Measurements from ENCODE around the gene CCDC85A. TPM values are rescaled to one million over a fixed set of nuclear protein-coding genes. Genes with fewer than 3 reads are reported as not detected.
"Not testable (repeated sequence)": the region's sequence is repeated elsewhere in the genome, so short reads cannot be mapped to it uniquely, and the experiment has no call there.

CCDC85A gene
- total RNA-seq (2014; rRNA removed; shearing (Covaris generic)) (4.2 and 9.9 TPM in 2 replicates), polyA plus RNA-seq (2016; fragmentation: Nextera tagmentation; extraction: Ambion mirVana) (1.6 TPM in 2 replicates)

- in situ Hi-C loops (cut with MboI): loop anchor here (10.0 kb wide), 2 partner anchors 561 to 1311 kb away; no protein-coding TSS in a partner anchor
- no peaks in the 10 kb centered on the region for H3K9me2 ChIP-seq (ENCODE audit: insufficient read depth)
- no peaks in the 10 kb centered on the region for H4K20me1 ChIP-seq (ENCODE audit: insufficient read depth)
- peaks cover 24% of the 10 kb centered on the region; the same call in 1 of the 2 replicates for H3K27me3 ChIP-seq (replicated peaks; ENCODE audit: insufficient read depth)
- H3K36me3 ChIP-seq (ENCODE audit: low read depth): no peaks in the 10 kb centered on the region
- H3K4me1 ChIP-seq (ENCODE audit: insufficient read depth): no peaks in the 10 kb centered on the region
- peak within 1 kb of the TSS; percentile 76 for H3K4me3 ChIP-seq
- peak; percentile 88 for DNase-seq
- WGBS, 2 experiments (ENCODE audit: low coverage in 1 of 2, low lambda C conversion rate in 2 of 2, missing lambda C conversion rate in 2 of 2): 2% methylated on average over 58 to 59 of the region's 86 CpGs
- H2AFZ ChIP-seq: peak within 1 kb of the TSS; percentile 68
- no peaks in the 10 kb centered on the region for H3F3A ChIP-seq (ENCODE audit: insufficient read depth)
- H3K79me2 ChIP-seq (ENCODE audit: insufficient read depth): peaks cover 9% of the 10 kb centered on the region; the same call in 1 of the 2 replicates
- H3K27ac ChIP-seq: no peak within 1 kb of the TSS
- H3K9me3 ChIP-seq (ENCODE audit: low read depth): no peaks in the 10 kb centered on the region
- TF ChIP-seq EZH2 (IDR thresholded peaks at IDR 0.05; ENCODE audit: insufficient read depth, poor library complexity, severe bottlenecking) (no peak), EZH2phosphoT487 (IDR thresholded peaks at IDR 0.05; ENCODE audit: insufficient read depth, low read depth) (no peak)
- H3K9ac ChIP-seq: peak within 1 kb of the TSS; percentile 13; the same call in 1 of the 2 replicates
- peak within 1 kb of the TSS; percentile 77 for H3K4me2 ChIP-seq (ENCODE audit: unreplicated experiment)
Measured at GRCh38 chr2:56183643-56184499, at the start of gene CCDC85A. Gene CCDC85A (plus strand): TSS chr2:56183990. CDS start chr2:56184625, 635 bp downstream.

- no peak overlapping the region for H3K9ac ChIP-seq
- H3K27ac ChIP-seq: no peak overlapping the region
- no peaks in the 10 kb centered on the region for H3K4me1 ChIP-seq (ENCODE audit: insufficient read depth)
- no peaks in the 10 kb centered on the region for H3K9me2 ChIP-seq (ENCODE audit: insufficient read depth)
- H4K20me1 ChIP-seq (ENCODE audit: insufficient read depth): no peaks in the 10 kb centered on the region
- no peaks in the 10 kb centered on the region for H3K79me2 ChIP-seq (ENCODE audit: insufficient read depth)
- no peak for DNase-seq
- H3K27me3 ChIP-seq (replicated peaks; ENCODE audit: insufficient read depth): no peaks in the 10 kb centered on the region
- in situ Hi-C loops (cut with MboI): no loop called here
- 40 to 45% methylated on average over 4 of the region's 4 CpGs for WGBS, 2 experiments (ENCODE audit: low coverage in 1 of 2, low lambda C conversion rate in 2 of 2, missing lambda C conversion rate in 2 of 2)
- H2AFZ ChIP-seq: no peak overlapping the region; the same call in 1 of the 2 replicates
- no peaks in the 10 kb centered on the region for H3F3A ChIP-seq (ENCODE audit: insufficient read depth)
- no peaks in the 10 kb centered on the region for H3K9me3 ChIP-seq (ENCODE audit: low read depth)
- no peak overlapping the region for H3K4me2 ChIP-seq (ENCODE audit: unreplicated experiment)
- H3K36me3 ChIP-seq (ENCODE audit: low read depth): no peaks in the 10 kb centered on the region
- TF ChIP-seq EZH2phosphoT487 (IDR thresholded peaks at IDR 0.05; ENCODE audit: insufficient read depth, low read depth) (no peak), EZH2 (IDR thresholded peaks at IDR 0.05; ENCODE audit: insufficient read depth, poor library complexity, severe bottlenecking) (no peak)
- no peak overlapping the region for H3K4me3 ChIP-seq
Measured at GRCh38 chr2:56134861-56135260, 48.9 kb upstream of the CCDC85A start.

- H3K9me3 ChIP-seq (ENCODE audit: low read depth); H2AFZ ChIP-seq; DNase-seq; H3K79me2 ChIP-seq (ENCODE audit: insufficient read depth); H3K27ac ChIP-seq; H3K9ac ChIP-seq; H3K27me3 ChIP-seq (replicated peaks; ENCODE audit: insufficient read depth); H3K4me3 ChIP-seq; H3K36me3 ChIP-seq (ENCODE audit: low read depth); in situ Hi-C loops (cut with MboI); H3K4me2 ChIP-seq (ENCODE audit: unreplicated experiment); H3F3A ChIP-seq (ENCODE audit: insufficient read depth); H3K4me1 ChIP-seq (ENCODE audit: insufficient read depth); H4K20me1 ChIP-seq (ENCODE audit: insufficient read depth); H3K9me2 ChIP-seq (ENCODE audit: insufficient read depth): not testable (repeated sequence)
- 66 to 68% methylated on average over 15 of the region's 15 CpGs for WGBS, 2 experiments (ENCODE audit: low coverage in 1 of 2, low lambda C conversion rate in 2 of 2, missing lambda C conversion rate in 2 of 2)
Measured at GRCh38 chr2:56142497-56143061, 41.2 kb upstream of the CCDC85A start.

DNA sequence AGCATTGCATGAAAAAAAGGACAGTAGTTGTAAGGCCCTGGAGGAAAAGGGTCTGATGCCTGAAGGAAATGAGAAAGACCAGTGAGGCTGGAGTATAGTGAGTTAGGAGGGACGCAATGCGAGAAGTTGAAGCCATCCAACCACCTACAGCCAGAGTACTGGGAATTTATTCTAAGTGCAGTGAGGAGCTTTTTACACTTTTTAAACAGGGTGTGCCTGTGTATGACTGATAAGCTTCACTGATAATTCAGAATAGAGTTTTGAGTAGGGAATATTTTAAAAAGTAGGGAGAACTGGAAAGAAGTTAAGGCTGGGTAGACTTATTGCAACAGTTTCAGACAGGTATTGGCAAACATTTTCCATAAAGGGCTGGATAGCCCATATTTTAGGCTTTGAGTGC is 35.9 kb upstream of the CCDC85A start:
- H3K4me2 ChIP-seq (ENCODE audit: unreplicated experiment): no peak overlapping the region
- no peaks in the 10 kb centered on the region for H3F3A ChIP-seq (ENCODE audit: insufficient read depth)
- no peak overlapping the region for H3K27ac ChIP-seq
- in situ Hi-C loops (cut with MboI): no loop called here
- no peak overlapping the region for H2AFZ ChIP-seq
- TF ChIP-seq EZH2phosphoT487 (IDR thresholded peaks at IDR 0.05; ENCODE audit: insufficient read depth, low read depth) (no peak), EZH2 (IDR thresholded peaks at IDR 0.05; ENCODE audit: insufficient read depth, poor library complexity, severe bottlenecking) (no peak)
- no peak for DNase-seq
- no peaks in the 10 kb centered on the region for H3K9me3 ChIP-seq (ENCODE audit: low read depth)
- no peaks in the 10 kb centered on the region for H3K9me2 ChIP-seq (ENCODE audit: insufficient read depth)
- H3K27me3 ChIP-seq (replicated peaks; ENCODE audit: insufficient read depth): no peaks in the 10 kb centered on the region
- 78 to 90% methylated on average over 2 of the region's 2 CpGs for WGBS, 2 experiments (ENCODE audit: low coverage in 1 of 2, low lambda C conversion rate in 2 of 2, missing lambda C conversion rate in 2 of 2)
- no peak overlapping the region for H3K4me3 ChIP-seq
- no peak overlapping the region for H3K9ac ChIP-seq
- H3K4me1 ChIP-seq (ENCODE audit: insufficient read depth): no peaks in the 10 kb centered on the region
- H4K20me1 ChIP-seq (ENCODE audit: insufficient read depth): no peaks in the 10 kb centered on the region
- no peaks in the 10 kb centered on the region for H3K36me3 ChIP-seq (ENCODE audit: low read depth)
- no peaks in the 10 kb centered on the region for H3K79me2 ChIP-seq (ENCODE audit: insufficient read depth)
